Left ventricle myocardium inferior (tissue), 1 donor: Measurements from ENCODE around the gene FGG. TPM values are rescaled to one million over a fixed set of nuclear protein-coding genes. Genes with fewer than 3 reads are reported as not detected.

ENCODE experiments used
- DNase-seq: peaks from one replicate; pipeline ENCODE4 v3.0.0-alpha.2; 2020
- H3K27ac ChIP-seq: fragments of 200-600 bp; replicated peaks from 2 replicates; pipeline ENCODE4 v1.8.0; 2021
- H3K27me3 ChIP-seq: fragments of 200-600 bp; 2 replicates; pipeline ENCODE4 v1.8.0; 2021; ENCODE audit warnings: low read depth
- H3K36me3 ChIP-seq: fragments of 200-600 bp; 2 replicates; pipeline ENCODE4 v1.8.0; 2021
- H3K4me1 ChIP-seq: fragments of 200-600 bp; 2 replicates; pipeline ENCODE4 v1.8.0; 2021
- H3K4me3 ChIP-seq: fragments of 200-600 bp; 2 replicates; pipeline ENCODE4 v1.8.0; 2021; ENCODE audit warnings: mild to moderate bottlenecking, moderate library complexity
- H3K9me3 ChIP-seq: fragments of 200-600 bp; replicated peaks from 2 replicates; pipeline ENCODE4 v1.8.0; 2021
- intact Hi-C: fragments of 100-400 bp; cut with micrococcal nuclease; formaldehyde crosslinking; loops from one replicate; pipeline ENCODE4 v1.11.0; 2022
- total RNA-seq: library from RNA; stranded (reverse); fragmentation: NEBNext Ultra II Directional; extraction: Animal tissue kit (Norgen Biotek cat#: 25700); gene quantifications from one replicate; pipeline ENCODE4 v1.2.1, GENCODE V29; 2021
- TF ChIP-seq, protein P1 (sequence below): fragments of 200-600 bp; IDR thresholded peaks from 2 replicates; pipeline ENCODE4 v1.8.0; 2021; ENCODE audit warnings: antibody characterized with exemption, mild to moderate bottlenecking, borderline replicate concordance
- donor health status: DM: no; HTN: yes; CAD: no; lungs with severe emphysema.

Gene FGG
- total RNA-seq, 1 donor from 2014 or later: not detected

DNA sequence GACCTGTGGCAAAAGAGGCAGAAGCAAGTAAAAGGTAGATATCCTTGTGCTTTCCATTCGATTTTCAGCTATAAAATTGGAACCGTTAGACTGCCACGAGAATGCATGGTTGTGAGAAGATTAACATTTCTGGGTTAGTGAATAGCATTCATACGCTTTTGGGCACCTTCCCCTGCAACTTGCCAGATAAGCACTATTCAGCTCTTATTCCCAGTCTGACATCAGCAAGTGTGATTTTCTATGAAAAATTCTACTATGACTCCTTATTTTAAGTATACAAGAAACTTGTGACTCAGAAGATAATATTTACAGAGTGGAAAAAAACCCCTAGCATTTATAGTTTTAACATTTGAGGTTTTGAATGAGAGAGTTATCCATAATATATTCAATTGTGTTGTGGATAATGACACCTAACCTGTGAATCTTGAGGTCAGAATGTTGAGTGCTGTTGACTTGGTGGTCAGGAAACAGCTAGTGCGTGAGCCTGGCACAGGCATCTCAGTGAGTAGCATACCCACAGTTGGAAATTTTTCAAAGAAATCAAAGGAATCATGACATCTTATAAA, 45.7 kb downstream of the FGG start:
- peaks cover 3% of the 10 kb centered on the region for H3K27me3 ChIP-seq
- H3K4me1 ChIP-seq: no peaks in the 10 kb centered on the region
- TF ChIP-seq, protein P1, sequence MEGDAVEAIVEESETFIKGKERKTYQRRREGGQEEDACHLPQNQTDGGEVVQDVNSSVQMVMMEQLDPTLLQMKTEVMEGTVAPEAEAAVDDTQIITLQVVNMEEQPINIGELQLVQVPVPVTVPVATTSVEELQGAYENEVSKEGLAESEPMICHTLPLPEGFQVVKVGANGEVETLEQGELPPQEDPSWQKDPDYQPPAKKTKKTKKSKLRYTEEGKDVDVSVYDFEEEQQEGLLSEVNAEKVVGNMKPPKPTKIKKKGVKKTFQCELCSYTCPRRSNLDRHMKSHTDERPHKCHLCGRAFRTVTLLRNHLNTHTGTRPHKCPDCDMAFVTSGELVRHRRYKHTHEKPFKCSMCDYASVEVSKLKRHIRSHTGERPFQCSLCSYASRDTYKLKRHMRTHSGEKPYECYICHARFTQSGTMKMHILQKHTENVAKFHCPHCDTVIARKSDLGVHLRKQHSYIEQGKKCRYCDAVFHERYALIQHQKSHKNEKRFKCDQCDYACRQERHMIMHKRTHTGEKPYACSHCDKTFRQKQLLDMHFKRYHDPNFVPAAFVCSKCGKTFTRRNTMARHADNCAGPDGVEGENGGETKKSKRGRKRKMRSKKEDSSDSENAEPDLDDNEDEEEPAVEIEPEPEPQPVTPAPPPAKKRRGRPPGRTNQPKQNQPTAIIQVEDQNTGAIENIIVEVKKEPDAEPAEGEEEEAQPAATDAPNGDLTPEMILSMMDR: no peak
- H3K36me3 ChIP-seq: no peaks in the 10 kb centered on the region
- no peak overlapping the region for H3K4me3 ChIP-seq
- no peaks in the 10 kb centered on the region for H3K9me3 ChIP-seq
- intact Hi-C loops: no loop called here
- no peak overlapping the region for H3K27ac ChIP-seq
- DNase-seq: no peak

DNA sequence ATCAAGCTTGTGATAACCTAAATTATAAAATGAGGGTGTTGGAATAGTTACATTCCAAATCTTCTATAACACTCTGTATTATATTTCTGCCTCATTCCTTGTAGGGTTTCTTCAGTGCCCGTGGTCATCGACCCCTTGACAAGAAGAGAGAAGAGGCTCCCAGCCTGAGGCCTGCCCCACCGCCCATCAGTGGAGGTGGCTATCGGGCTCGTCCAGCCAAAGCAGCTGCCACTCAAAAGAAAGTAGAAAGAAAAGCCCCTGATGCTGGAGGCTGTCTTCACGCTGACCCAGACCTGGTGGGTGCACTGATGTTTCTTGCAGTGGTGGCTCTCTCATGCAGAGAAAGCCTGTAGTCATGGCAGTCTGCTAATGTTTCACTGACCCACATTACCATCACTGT, 46.8 kb downstream of the FGG start:
- Histone ChIP-seq H3K27me3 (peaks cover 3% of the 10 kb centered on the region), H3K4me1 (no peaks in the 10 kb centered on the region), H3K27ac (no peak overlapping the region), H3K4me3 (no peak overlapping the region), H3K9me3 (no peaks in the 10 kb centered on the region), H3K36me3 (no peaks in the 10 kb centered on the region)
- TF ChIP-seq, protein P1: no peak
- no peak for DNase-seq
- intact Hi-C loops: no loop called here

DNA sequence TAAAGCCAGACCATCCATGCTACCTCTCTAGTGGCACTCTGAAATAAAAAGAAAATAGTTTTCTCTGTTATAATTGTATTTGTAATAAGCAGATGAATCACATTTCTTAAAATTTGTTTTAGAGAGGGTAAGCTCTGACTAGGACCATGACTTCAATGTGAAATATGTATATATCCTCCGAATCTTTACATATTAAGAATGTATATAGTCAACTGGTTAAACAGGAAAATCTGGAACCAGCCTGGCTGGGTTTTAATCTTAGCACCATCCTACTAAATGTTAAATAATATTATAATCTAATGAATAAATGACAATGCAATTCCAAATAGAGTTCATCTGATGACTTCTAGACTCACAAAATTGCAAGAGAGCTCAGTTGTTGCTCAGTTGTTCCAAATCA, 48.1 kb downstream of the FGG start:
- no peak overlapping the region for H3K4me3 ChIP-seq
- DNase-seq: no peak
- peaks cover 3% of the 10 kb centered on the region for H3K27me3 ChIP-seq
- no peaks in the 10 kb centered on the region for H3K4me1 ChIP-seq
- intact Hi-C loops: no loop called here
- H3K36me3 ChIP-seq: no peaks in the 10 kb centered on the region
- TF ChIP-seq, protein P1: no peak
- no peak overlapping the region for H3K27ac ChIP-seq
- H3K9me3 ChIP-seq: no peaks in the 10 kb centered on the region

DNA sequence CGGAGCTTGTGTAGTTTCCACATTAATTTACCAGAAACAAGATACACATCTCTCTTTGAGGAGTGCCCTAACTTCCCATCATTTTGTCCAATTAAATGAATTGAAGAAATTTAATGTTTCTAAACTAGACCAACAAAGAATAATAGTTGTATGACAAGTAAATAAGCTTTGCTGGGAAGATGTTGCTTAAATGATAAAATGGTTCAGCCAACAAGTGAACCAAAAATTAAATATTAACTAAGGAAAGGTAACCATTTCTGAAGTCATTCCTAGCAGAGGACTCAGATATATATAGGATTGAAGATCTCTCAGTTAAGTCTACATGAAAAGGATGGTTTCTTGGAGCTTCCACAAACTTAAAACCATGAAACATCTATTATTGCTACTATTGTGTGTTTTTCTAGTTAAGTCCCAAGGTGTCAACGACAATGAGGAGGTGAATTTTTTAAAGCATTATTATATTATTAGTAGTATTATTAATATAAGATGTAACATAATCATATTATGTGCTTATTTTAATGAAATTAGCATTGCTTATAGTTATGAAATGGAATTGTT, 49.7 kb downstream of the FGG start, which contains the start of gene FGB:
FGB (plus strand) TSS at position 315 of the 558 bp plus-strand sequence; CDS start at position 323, 8 bp downstream.
- no peaks in the 10 kb centered on the region for H3K9me3 ChIP-seq
- H3K27ac ChIP-seq: no peak within 1 kb of the TSS
- H3K27me3 ChIP-seq: peaks cover 3% of the 10 kb centered on the region
- H3K36me3 ChIP-seq: no peaks in the 10 kb centered on the region
- intact Hi-C loops: no loop called here
- TF ChIP-seq, protein P1: no peak
- DNase-seq: no peak
- H3K4me1 ChIP-seq: no peaks in the 10 kb centered on the region
- H3K4me3 ChIP-seq: no peak within 1 kb of the TSS

DNA sequence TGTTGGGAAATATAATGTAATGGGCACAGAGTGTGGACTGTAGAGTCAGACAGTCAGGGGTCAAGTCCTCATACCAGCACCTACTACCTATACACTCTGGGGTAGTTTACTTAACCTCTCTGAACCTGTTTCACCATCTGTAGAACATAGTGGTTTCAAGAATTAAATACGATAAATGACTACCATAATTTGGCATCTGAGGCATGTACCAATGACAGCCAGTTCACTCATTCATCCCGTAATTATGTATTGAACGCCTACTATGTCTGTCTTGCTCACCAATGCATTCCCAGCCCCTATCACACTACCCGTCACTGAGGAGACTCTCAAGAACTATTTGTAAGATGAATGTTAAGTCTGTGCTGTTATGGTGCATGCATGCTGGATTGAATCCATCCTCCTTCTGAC, 51.6 kb downstream of the FGG start:
- no peaks in the 10 kb centered on the region for H3K4me1 ChIP-seq
- H3K27ac ChIP-seq: no peak overlapping the region
- H3K36me3 ChIP-seq: no peaks in the 10 kb centered on the region
- peaks cover 3% of the 10 kb centered on the region for H3K27me3 ChIP-seq
- intact Hi-C loops: no loop called here
- TF ChIP-seq, protein P1: no peak
- H3K9me3 ChIP-seq: no peaks in the 10 kb centered on the region
- no peak overlapping the region for H3K4me3 ChIP-seq
- no peak for DNase-seq
